GM23338 (cell line): ENCODE data around the gene AP4B1.

Experiments used
- CTCF ChIP-seq, 2 experiments: fragments of 200-600 bp in 1 of 2; sonication (generic) in 1 of 2; conservative IDR thresholded peaks; 2 replicates each; pipeline versions ENCODE4 v1.5.1 to v1.6.1; 2016 to 2017; ENCODE audit warnings: antibody characterized with exemption in 2 of 2, low read depth in 2 of 2, mild to moderate bottlenecking in 2 of 2, moderate library complexity in 1 of 2
- EZH2 ChIP-seq: fragments of 200-600 bp; sonication (generic); IDR thresholded peaks from one replicate; pipeline ENCODE4 v1.8.0; 2017; ENCODE audit warnings: antibody characterized with exemption, mild to moderate bottlenecking, low read depth; ENCODE audit not compliant: unreplicated experiment
- EZH2phosphoT487 ChIP-seq: fragments of 200-600 bp; sonication (generic); IDR thresholded peaks from one replicate; pipeline ENCODE4 v1.8.1; 2018; ENCODE audit warnings: antibody characterized with exemption; ENCODE audit not compliant: unreplicated experiment
- JUNB ChIP-seq: IDR thresholded peaks from one replicate; pipeline ENCODE4 v1.6.1; 2016; ENCODE audit warnings: antibody characterized with exemption; ENCODE audit not compliant: unreplicated experiment
- POLR2AphosphoS5 ChIP-seq: IDR thresholded peaks from 2 replicates; pipeline ENCODE4 v1.6.1; 2016; ENCODE audit warnings: antibody characterized with exemption, low read depth

- TF ChIP-seq CTCF (conservative IDR thresholded peaks at IDR 0.05; ENCODE audit: low read depth in 2 of 2) = no peak
- no peak for TF ChIP-seq JUNB
- TF ChIP-seq EZH2phosphoT487 = no peak
- TF ChIP-seq EZH2 = no peak
- no peak for TF ChIP-seq POLR2AphosphoS5
Observed at GRCh38 chr1:113943028-113943811, 38.6 kb upstream of the AP4B1 start.
